GM18517 (cell line): ENCODE measurements around the gene PPP2R5B.

ENCODE experiments used
- ATAC-seq: cut with Tn5 transposase; IDR thresholded peaks from one replicate; pipeline ENCODE4 v1.9.1; 2021; ENCODE audit warnings: mild to moderate bottlenecking, moderate library complexity; ENCODE audit not compliant: unreplicated experiment

The PPP2R5B gene

DNA sequence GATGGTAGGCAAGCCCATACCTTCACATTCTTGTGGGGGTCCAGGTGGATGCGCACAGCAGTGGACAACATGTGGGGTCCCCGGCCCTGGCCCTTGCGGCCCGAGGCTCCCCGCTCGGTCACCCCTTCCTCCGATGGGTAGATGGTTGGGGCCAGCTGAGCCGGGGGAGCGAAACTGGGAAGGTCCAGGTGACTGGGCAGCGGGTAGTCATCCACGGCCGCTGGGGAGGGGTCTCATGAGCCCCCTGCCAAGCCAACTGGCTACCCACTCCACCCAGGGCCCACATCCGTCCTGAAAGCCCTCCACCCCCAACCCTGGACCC lies 18.2 kb upstream of the PPP2R5B start:
- ATAC-seq: no peak

DNA sequence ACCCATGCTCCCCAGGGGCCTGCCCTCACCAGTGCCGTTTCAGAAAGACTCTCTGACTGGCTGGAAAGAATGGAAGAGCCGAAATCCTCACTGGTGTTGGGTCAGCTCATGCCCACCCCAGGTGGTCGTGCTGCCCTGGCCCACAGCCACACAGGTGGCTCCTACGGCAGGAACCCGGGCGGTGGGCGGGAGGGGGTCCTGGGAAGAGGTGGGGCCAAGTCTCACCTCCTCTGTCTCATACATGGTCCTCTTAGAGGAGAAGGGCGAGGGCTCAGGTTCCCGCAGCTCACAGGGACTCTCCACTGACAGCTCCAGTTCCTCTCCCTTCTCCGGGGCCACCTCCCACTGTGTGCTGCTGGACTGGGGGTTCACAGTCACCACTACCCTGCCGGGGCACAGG lies 15.7 kb upstream of the PPP2R5B start:
- no peak for ATAC-seq

GRCh38 chr11:64909653-64910343 lies 14.7 kb upstream of the PPP2R5B start:
- no peak for ATAC-seq

GRCh38 chr11:64910451-64911093 lies 13.9 kb upstream of the PPP2R5B start:
- ATAC-seq: no peak

GRCh38 chr11:64911142-64911541 lies 13.3 kb upstream of the PPP2R5B start:
- no peak for ATAC-seq

DNA sequence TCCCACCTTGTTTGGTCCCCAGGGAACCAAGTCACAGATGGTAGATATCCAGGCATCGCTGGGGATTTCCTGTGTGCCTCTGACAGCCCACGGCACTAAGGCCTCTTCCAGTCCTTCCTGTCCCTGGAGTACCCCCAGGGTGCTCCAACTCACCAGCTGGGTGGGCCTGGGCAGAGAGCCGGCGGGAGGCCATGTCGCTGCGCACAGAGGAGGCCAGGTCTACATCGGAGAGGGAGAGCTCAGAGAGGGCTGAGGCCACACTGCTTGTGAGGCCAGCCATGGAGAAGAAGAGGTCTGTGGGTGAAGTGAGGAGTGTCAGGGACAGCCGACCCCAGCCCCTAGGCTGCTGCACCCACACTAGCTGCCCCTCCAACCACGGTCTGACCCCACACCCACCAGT lies 12.8 kb upstream of the PPP2R5B start:
- ATAC-seq: no peak

GRCh38 chr11:64913171-64913727 lies 11.2 kb upstream of the PPP2R5B start:
- no peak for ATAC-seq

DNA sequence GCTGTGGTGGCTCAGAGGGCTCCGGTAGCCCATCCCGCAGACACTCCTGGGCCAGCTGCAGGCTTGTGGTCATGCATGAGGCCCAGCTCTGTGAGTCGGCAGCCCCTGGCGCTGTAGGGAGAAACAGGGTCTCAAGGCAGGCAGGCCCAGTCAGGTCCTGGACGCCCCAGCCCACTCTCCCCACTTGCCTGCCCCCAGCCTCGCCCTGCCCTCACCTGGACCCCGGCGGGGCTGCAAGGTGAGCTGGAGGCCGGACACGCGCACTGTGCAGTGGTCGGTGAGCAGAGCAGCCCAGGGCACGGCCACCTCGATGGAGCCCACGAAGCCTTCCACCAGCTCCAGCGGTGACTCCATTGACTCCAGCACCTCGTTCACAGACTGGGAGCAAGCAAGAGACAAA lies 10.4 kb upstream of the PPP2R5B start:
- ATAC-seq: no peak

- no peak for ATAC-seq
These were observed 9.1 kb upstream of the PPP2R5B start for GRCh38 chr11:64915376-64915887.

DNA sequence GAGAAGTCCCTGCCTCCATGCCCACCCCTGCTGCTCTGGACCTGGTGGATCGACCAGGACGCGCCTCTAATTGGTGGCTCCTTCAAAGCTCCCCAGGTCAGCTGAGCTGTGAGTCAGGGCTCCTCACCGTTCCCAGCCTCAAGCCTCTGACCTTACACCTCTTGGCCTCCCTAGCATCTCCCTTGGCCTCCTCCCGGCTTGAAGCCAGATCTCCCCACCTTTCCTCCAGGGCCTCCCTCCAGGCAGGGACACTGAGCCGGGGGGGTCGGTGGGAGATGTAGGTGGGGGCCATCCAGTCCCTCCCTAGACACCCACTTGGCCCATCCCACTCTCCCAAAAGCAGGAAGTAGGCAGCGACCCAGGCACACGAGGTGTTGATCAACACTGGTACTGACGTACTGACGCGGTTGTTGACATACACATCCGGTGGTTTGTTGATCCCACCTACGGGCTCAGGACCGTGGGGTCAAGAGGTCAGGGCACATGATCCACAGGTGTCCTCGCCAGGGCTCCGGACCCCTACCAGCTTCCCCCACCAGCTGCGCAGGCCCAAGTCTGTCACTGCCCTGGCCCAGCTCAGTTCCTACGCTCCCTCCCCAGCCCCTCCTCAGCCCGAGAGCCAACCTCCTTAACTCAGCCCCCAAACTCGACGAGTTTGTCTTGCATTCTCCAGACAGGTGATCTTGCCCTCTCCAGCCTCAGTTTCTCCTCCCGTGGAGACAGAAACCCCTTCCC lies 8.3 kb upstream of the PPP2R5B start:
- ATAC-seq: no peak

GRCh38 chr11:64916775-64917662 lies 7.5 kb upstream of the PPP2R5B start, which contains the start of gene ATG2A:
Gene ATG2A (minus strand): TSS chr11:64917209. CDS start chr11:64917135, 74 bp downstream.
- ATAC-seq: peak; percentile 96

GRCh38 chr11:64917663-64917995 lies 6.9 kb upstream of the PPP2R5B start:
- ATAC-seq: no peak

GRCh38 chr11:64918017-64918416 lies 6.5 kb upstream of the PPP2R5B start:
- no peak for ATAC-seq

- no peak for ATAC-seq
These were observed 4.9 kb upstream of the PPP2R5B start for GRCh38 chr11:64919627-64920026.

GRCh38 chr11:64920124-64920523 lies 4.4 kb upstream of the PPP2R5B start:
- ATAC-seq: no peak

- ATAC-seq: no peak
These were observed 3.1 kb upstream of the PPP2R5B start for GRCh38 chr11:64921384-64921783.

DNA sequence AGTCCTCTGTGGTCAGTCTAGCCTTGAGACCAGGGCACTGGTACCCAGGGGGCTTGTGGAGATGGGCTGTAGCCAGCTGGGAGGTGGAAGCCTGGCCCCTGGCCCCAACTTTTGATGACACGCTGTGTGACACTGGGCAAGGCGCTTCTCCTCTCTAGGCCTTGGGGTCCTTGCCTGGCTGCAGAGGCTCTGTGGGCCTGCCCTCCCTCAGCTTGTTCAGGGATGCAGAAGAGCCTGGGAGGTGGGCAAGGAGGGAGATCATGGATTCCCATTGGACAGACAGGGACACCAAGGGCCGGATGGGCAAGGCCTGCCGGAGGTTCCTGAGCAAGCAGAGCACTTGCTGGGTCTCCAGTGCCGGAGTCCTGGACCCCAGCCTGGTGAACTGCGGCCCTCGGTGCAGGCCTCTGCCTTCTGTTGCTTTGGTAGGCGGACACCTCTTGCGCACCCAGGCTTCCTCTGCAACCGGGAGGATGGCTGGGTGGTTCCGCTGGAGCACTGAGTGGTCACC lies 1.3 kb upstream of the PPP2R5B start:
- ATAC-seq: no peak

GRCh38 chr11:64924910-64925284 lies 408 bp downstream of the PPP2R5B start:
- no peak for ATAC-seq

- no peak for ATAC-seq
These were observed 1.3 kb downstream of the PPP2R5B start for GRCh38 chr11:64925536-64926436.

- no peak for ATAC-seq
These were observed 2.2 kb downstream of the PPP2R5B start for GRCh38 chr11:64926689-64927088.
